Stimulated activated CD4-positive, alpha-beta T cell treated with anti-CD3 and anti-CD28 coated beads, Interleukin-12 subunit alpha, Interleukin-12 subunit beta, amount 100 ng/mL, for 48 hours (primary cell): ENCODE data around the gene CPNE6.
"Not testable (repeated sequence)": the region's sequence is repeated elsewhere in the genome, so short reads cannot be mapped to it uniquely, and the experiment has no call there.

ENCODE experiments used
- DNase-seq, 3 donors: peaks; one replicate each; pipeline ENCODE4 v3.0.0-alpha.2; 2020; ENCODE audit warnings: low read depth in 2 of 3, low spot score in 1 of 3

CPNE6 gene

GRCh38 chr14:24071144-24071697 lies at the start of gene CPNE6:
Gene CPNE6 (plus strand): TSS chr14:24071562. CDS start chr14:24072937, 1,375 bp downstream.
- peak in 1 of 3 donors; percentile 28 for DNase-seq

GRCh38 chr14:24024939-24025418 lies 46.4 kb upstream of the CPNE6 start:
- DNase-seq: not testable (repeated sequence)

- not testable (repeated sequence) for DNase-seq
These were observed 41.7 kb upstream of the CPNE6 start for GRCh38 chr14:24029687-24030086.

GRCh38 chr14:24031331-24031730 lies 40.0 kb upstream of the CPNE6 start:
- DNase-seq: not testable (repeated sequence)

GRCh38 chr14:24032727-24033418 lies 38.5 kb upstream of the CPNE6 start:
- DNase-seq: no peak

- not testable (repeated sequence) for DNase-seq
These were observed 35.6 kb upstream of the CPNE6 start for GRCh38 chr14:24035769-24036168.

GRCh38 chr14:24036169-24036962 lies 35.0 kb upstream of the CPNE6 start:
- DNase-seq: peak in 2 of 3 donors; percentile 54 to 58

- DNase-seq: not testable (repeated sequence)
These were observed 34.3 kb upstream of the CPNE6 start for GRCh38 chr14:24036963-24037657.

- no peak for DNase-seq
These were observed 33.7 kb upstream of the CPNE6 start for GRCh38 chr14:24037658-24038037.

- DNase-seq: no peak
These were observed 32.7 kb upstream of the CPNE6 start for GRCh38 chr14:24038686-24039085.

- DNase-seq: no peak
These were observed 30.7 kb upstream of the CPNE6 start for GRCh38 chr14:24040692-24041091.

- no peak for DNase-seq
These were observed 28.6 kb upstream of the CPNE6 start for GRCh38 chr14:24042746-24043145.

GRCh38 chr14:24049002-24049401 lies 22.4 kb upstream of the CPNE6 start:
- not testable (repeated sequence) for DNase-seq

- not testable (repeated sequence) for DNase-seq
These were observed 20.6 kb upstream of the CPNE6 start for GRCh38 chr14:24050753-24051152.

- no peak for DNase-seq
These were observed 20.1 kb upstream of the CPNE6 start for GRCh38 chr14:24051176-24051788.

GRCh38 chr14:24051789-24052655 lies 19.3 kb upstream of the CPNE6 start, which contains the start of gene CARMIL3:
Gene CARMIL3 (plus strand): TSS chr14:24052009. CDS start chr14:24052154, 145 bp downstream.
- peak in 1 of 3 donors; percentile 52 for DNase-seq

GRCh38 chr14:24052656-24053547 lies 18.5 kb upstream of the CPNE6 start:
- peak; percentile 34 to 55 (median 44) for DNase-seq

GRCh38 chr14:24053548-24054323 lies 17.6 kb upstream of the CPNE6 start:
- no peak for DNase-seq
